Measurements from ENCODE around the gene RXFP1. TPM values are rescaled to one million over a fixed set of nuclear protein-coding genes. Genes with fewer than 3 reads are reported as not detected.

The RXFP1 gene
- total RNA-seq, 3 donors from 2014 or later (not counting 1 experiment from before 2014, with no cell fraction given) = not detected

DNA sequence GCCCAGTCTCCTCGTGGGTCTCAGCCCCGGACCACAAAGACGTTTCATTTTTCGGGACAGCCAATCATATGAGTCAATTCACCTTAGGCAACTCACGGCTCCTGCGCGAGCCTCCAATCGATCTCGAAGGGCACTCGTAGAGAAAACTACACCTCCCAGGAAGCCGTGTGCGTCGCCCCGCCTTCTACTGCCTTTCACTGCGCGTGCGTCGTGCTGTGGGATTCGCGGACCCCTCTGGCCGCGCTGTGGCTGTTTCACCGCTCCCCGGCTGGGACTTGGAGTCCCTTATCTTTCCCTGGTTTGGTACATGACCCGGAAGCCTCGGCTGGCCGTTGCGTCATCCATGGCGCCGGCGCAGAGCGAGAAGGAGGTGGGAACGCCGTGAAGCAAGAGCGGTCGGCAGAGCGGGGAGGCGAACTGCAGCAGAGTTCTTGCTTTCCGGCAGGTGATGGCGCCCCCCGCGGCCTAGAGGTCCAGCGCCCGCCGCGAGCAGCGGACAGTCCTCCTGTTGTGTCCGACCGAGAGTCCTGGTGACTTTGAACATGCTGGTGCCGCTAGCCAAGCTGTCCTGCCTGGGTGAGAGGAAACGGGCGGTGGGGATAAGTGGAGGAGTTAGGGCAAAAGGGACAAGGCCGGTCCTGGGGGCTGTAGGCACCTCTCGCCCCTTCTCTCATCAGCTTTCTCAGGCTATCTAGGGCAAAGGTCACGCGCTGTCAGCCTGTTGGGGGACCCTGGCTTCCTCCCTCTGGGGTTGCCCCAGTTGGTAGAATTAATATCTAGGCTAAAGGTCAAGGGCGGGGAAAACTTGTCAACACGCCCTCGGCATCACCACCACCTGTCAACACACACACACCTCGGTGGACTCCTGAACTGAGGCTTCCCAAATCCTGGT, 150.5 kb downstream of the RXFP1 start, which contains the start of gene ETFDH:
Gene ETFDH (plus strand): TSS at position 382 of the 892 bp plus-strand sequence. CDS start 161 bp downstream, at position 543.
- Histone ChIP-seq H3K4me1 (ENCODE audit: control insufficient read depth, insufficient read depth, low read length) (peaks cover 16% of the 10 kb centered on the region), H3K9me3 (ENCODE audit: control insufficient read depth, insufficient read depth, low read length) (no peaks in the 10 kb centered on the region)
- intact Hi-C loops (cut with micrococcal nuclease) = loop anchor here (1.0 to 5.0 kb wide), 4 partner anchors 51 to 429 kb away; partner anchors contain the start of genes FNIP2 and PPID

DNA sequence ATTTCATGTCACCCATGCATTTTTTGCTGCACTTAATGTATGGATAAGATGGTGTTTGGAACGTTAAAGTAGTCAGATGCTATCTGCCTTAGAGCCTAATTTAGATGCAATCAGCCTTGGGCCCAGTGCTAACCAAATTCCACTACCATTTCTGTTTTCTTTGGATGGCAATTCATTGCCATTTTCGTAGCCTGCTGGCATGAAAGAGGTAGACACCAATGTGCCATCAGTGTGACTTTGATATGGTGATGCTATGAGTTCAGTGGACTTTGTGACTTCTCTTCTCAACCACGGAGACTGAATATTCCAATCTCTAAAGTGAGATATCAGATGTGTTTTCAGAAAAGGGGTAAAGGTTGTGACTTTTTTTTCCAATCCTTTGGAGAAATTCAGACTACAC, 152.0 kb downstream of the RXFP1 start:
- 75% methylated on average over 2 of the region's 3 CpGs for WGBS (ENCODE audit: insufficient coverage)
- H3K4me1 ChIP-seq (ENCODE audit: control insufficient read depth, insufficient read depth, low read length) = peaks cover 16% of the 10 kb centered on the region
- Mint-ChIP-seq H3K27ac (no peak overlapping the region), H3K36me3 (no peaks in the 10 kb centered on the region), H3K4me1 (peaks cover 19 to 25% of the 10 kb centered on the region in 2 donors), H3K27me3 (ENCODE audit: low read depth in 2 of 2) (no peaks in the 10 kb centered on the region), H3K4me3 (peak overlapping the region; percentile 21), H3K9me3 (no peaks in the 10 kb centered on the region)
- ATAC-seq (no peak), DNase-seq (no peak)
- no peak overlapping the region for H3K4me3 ChIP-seq (ENCODE audit: low read length)
- TF ChIP-seq, protein P1, sequence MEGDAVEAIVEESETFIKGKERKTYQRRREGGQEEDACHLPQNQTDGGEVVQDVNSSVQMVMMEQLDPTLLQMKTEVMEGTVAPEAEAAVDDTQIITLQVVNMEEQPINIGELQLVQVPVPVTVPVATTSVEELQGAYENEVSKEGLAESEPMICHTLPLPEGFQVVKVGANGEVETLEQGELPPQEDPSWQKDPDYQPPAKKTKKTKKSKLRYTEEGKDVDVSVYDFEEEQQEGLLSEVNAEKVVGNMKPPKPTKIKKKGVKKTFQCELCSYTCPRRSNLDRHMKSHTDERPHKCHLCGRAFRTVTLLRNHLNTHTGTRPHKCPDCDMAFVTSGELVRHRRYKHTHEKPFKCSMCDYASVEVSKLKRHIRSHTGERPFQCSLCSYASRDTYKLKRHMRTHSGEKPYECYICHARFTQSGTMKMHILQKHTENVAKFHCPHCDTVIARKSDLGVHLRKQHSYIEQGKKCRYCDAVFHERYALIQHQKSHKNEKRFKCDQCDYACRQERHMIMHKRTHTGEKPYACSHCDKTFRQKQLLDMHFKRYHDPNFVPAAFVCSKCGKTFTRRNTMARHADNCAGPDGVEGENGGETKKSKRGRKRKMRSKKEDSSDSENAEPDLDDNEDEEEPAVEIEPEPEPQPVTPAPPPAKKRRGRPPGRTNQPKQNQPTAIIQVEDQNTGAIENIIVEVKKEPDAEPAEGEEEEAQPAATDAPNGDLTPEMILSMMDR (IDR thresholded peaks at IDR 0.05) = no peak
- no peaks in the 10 kb centered on the region for H3K9me3 ChIP-seq (ENCODE audit: control insufficient read depth, insufficient read depth, low read length)
- intact Hi-C loops (cut with micrococcal nuclease) = loop anchor here (2.0 to 5.0 kb wide), 2 partner anchors 49 to 139 kb away; partner anchors contain the start of gene PPID
- H3K36me3 ChIP-seq (ENCODE audit: control insufficient read depth, insufficient read depth, low read length) = no peaks in the 10 kb centered on the region
- no peak overlapping the region for H3K27ac ChIP-seq (ENCODE audit: low read length)
- H3K27me3 ChIP-seq (ENCODE audit: control insufficient read depth, insufficient read depth, low read length) = no peaks in the 10 kb centered on the region

More for the DNA sequence above, 150.5 kb downstream of the RXFP1 start, which contains the start of gene ETFDH:
- Mint-ChIP-seq H3K36me3 (no peaks in the 10 kb centered on the region), H3K4me3 (peak within 1 kb of the TSS; percentile 97), H3K9me3 (no peaks in the 10 kb centered on the region), H3K4me1 (peaks cover 19 to 25% of the 10 kb centered on the region in 2 donors), H3K27me3 (ENCODE audit: low read depth in 2 of 2) (no peaks in the 10 kb centered on the region), H3K27ac (peak within 1 kb of the TSS; percentile 93 to 99)
- DNase-seq (peak; percentile 95 to 100), ATAC-seq (peak; percentile 81 to 91 (median 84))
- TF ChIP-seq, protein P1 (IDR thresholded peaks at IDR 0.05) = peak; percentile 50
- Histone ChIP-seq H3K27me3 (ENCODE audit: control insufficient read depth, insufficient read depth, low read length) (no peaks in the 10 kb centered on the region), H3K27ac (ENCODE audit: low read length) (peak within 1 kb of the TSS; percentile 98), H3K4me3 (ENCODE audit: low read length) (peak within 1 kb of the TSS; percentile 69), H3K36me3 (ENCODE audit: control insufficient read depth, insufficient read depth, low read length) (no peaks in the 10 kb centered on the region)
- under 1% methylated on average over 60 of the region's 60 CpGs for WGBS (ENCODE audit: insufficient coverage)

DNA sequence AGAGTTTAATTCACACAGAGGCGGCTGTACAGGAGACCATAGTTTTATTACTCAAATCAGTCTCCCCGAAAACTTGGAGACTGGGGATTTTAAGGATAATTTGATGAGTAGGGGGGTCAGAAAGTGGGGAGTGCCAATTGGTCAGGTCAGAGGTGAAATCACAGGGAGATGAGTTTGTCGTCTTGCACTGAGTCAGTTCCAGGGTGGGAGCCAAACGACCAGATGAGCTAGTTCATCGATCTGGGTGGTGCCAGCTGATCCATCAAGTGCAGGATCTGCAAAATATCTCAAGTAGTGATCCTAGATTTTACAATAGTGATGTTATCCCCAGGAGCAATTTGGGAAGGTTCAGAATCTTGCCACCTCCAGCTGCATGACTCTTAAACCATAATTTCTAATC, 154.4 kb downstream of the RXFP1 start:
- intact Hi-C loops (cut with micrococcal nuclease) = no loop called here
- Histone ChIP-seq H3K4me3 (ENCODE audit: low read length) (no peak overlapping the region), H3K27ac (ENCODE audit: low read length) (no peak overlapping the region), H3K4me1 (ENCODE audit: control insufficient read depth, insufficient read depth, low read length) (peaks cover 11% of the 10 kb centered on the region), H3K9me3 (ENCODE audit: control insufficient read depth, insufficient read depth, low read length) (no peaks in the 10 kb centered on the region), H3K36me3 (ENCODE audit: control insufficient read depth, insufficient read depth, low read length) (no peaks in the 10 kb centered on the region), H3K27me3 (ENCODE audit: control insufficient read depth, insufficient read depth, low read length) (no peaks in the 10 kb centered on the region)
- Mint-ChIP-seq H3K36me3 (no peaks in the 10 kb centered on the region), H3K4me1 (peaks cover 16 to 19% of the 10 kb centered on the region in 2 donors), H3K4me3 (no peak overlapping the region), H3K27me3 (ENCODE audit: low read depth in 2 of 2) (no peaks in the 10 kb centered on the region), H3K27ac (no peak overlapping the region), H3K9me3 (no peaks in the 10 kb centered on the region)
- TF ChIP-seq, protein P1 (IDR thresholded peaks at IDR 0.05) = no peak
- no peak for DNase-seq
- no peak for ATAC-seq
- WGBS (ENCODE audit: insufficient coverage) = 95% methylated on average over 5 of the region's 5 CpGs
